B cell (primary cell): ENCODE data around the gene ZNF516. TPM values are rescaled to one million over a fixed set of nuclear protein-coding genes. Genes with fewer than 3 reads are reported as not detected.

Source experiments
- ATAC-seq: fragments of 200-7000 bp; cut with Tn5 transposase; one replicate; pipeline ENCODE4 v1.10.0; 2021; ENCODE audit warnings: low read depth, mild to moderate bottlenecking, moderate number of reproducible peaks, moderate library complexity
- CTCF ChIA-PET: fragments of 350-600 bp; sonication (Branson Sonifier 250); formaldehyde crosslinking; loops from one replicate; lab custom pipeline; 2021; ENCODE audit warnings: antibody characterized with exemption, inconsistent platforms; lab: Charles Lee
- POLR2A ChIA-PET: fragments of 350-600 bp; sonication (Branson Sonifier 250); formaldehyde crosslinking; loops from one replicate; lab custom pipeline; 2021; ENCODE audit warnings: antibody characterized with exemption; lab: Charles Lee
- DNase-seq: peaks from one replicate; pipeline ENCODE4 v3.0.0; 2013
- H2AFZ ChIP-seq: 2 replicates; pipeline ENCODE4 v1.6.1; 2012; ENCODE audit warnings: mild to moderate bottlenecking, low read depth, low read length; ENCODE audit not compliant: insufficient read depth, poor library complexity, severe bottlenecking
- H3K27ac ChIP-seq, 2 donors: 1 replicate in 1 of 2; 2 replicates in 1 of 2; pipeline ENCODE4 v1.5.1; 2012 to 2013; ENCODE audit warnings: low read length in 2 of 2, mild to moderate bottlenecking in 2 of 2, moderate library complexity in 1 of 2
- H3K27me3 ChIP-seq, 4 experiments: fragments of 200-600 bp in 1 of 4; sonication (generic) in 1 of 4; replicated peaks in 1 of 4; 1 replicate in 2 of 4; 2 replicates in 2 of 4; pipeline versions ENCODE4 v1.6.1 to v1.7.0; 2013 to 2016; ENCODE audit warnings: low read length in 3 of 4, mild to moderate bottlenecking in 2 of 4, mixed read lengths in 1 of 4, moderate library complexity in 1 of 4; ENCODE audit not compliant: insufficient read depth in 4 of 4, control insufficient read depth in 3 of 4; ENCODE audit errors: control extremely low read depth in 1 of 4
- H3K36me3 ChIP-seq, 2 experiments: replicated peaks in 1 of 2; 1 replicate in 1 of 2; 2 replicates in 1 of 2; pipeline versions ENCODE4 v1.6.1 to v1.7.1; 2013; ENCODE audit warnings: low read length in 1 of 2; ENCODE audit not compliant: insufficient read depth in 2 of 2, control insufficient read depth in 1 of 2; ENCODE audit errors: control extremely low read depth in 1 of 2, extremely low read depth in 1 of 2
- H3K4me1 ChIP-seq, 2 donors: fragments of 200-600 bp in 1 of 2; sonication (generic) in 1 of 2; 1 replicate in 1 of 2; 2 replicates in 1 of 2; pipeline versions ENCODE4 v1.5.1 to v1.6.1; 2013 to 2017; ENCODE audit warnings: low read length in 2 of 2; ENCODE audit not compliant: control insufficient read depth in 2 of 2, insufficient read depth in 2 of 2
- H3K4me2 ChIP-seq: replicated peaks from 2 replicates; pipeline ENCODE3; 2012; ENCODE audit warnings: mild to moderate bottlenecking, low read depth, low read length; ENCODE audit not compliant: poor library complexity, severe bottlenecking
- H3K4me3 ChIP-seq, 5 experiments: fragments of 200-600 bp in 1 of 5; sonication (generic) in 1 of 5; 1 replicate in 3 of 5; 2 replicates in 2 of 5; pipeline versions ENCODE4 v1.5.1 to v1.7.0; 2011 to 2016; ENCODE audit warnings: low read length in 4 of 5, mild to moderate bottlenecking in 4 of 5, low read depth in 2 of 5, control low read depth in 1 of 5, moderate library complexity in 1 of 5; ENCODE audit not compliant: insufficient read depth in 1 of 5; ENCODE audit errors: control extremely low read depth in 1 of 5, extremely low read depth in 1 of 5
- H3K79me2 ChIP-seq: fragments of 200-600 bp; sonication (generic); one replicate; pipeline ENCODE4 v1.6.0; 2016; ENCODE audit warnings: low read length; ENCODE audit not compliant: control insufficient read depth, insufficient read depth
- H3K9ac ChIP-seq: fragments of 200-600 bp; sonication (generic); 2 replicates; pipeline ENCODE4 v1.6.1; 2017; ENCODE audit warnings: mild to moderate bottlenecking, low read length, moderate library complexity
- H3K9me3 ChIP-seq, 3 donors: one replicate each; pipeline versions ENCODE4 v1.6.1 to v1.7.1; 2013; ENCODE audit warnings: low read length in 2 of 3; ENCODE audit not compliant: control insufficient read depth in 2 of 3, insufficient read depth in 1 of 3; ENCODE audit errors: control extremely low read depth in 1 of 3
- H4K20me1 ChIP-seq: 2 replicates; pipeline ENCODE4 v1.6.0; 2012; ENCODE audit warnings: mild to moderate bottlenecking, low read length; ENCODE audit not compliant: insufficient read depth, control insufficient read depth, poor library complexity, severe bottlenecking
- H3K27ac Mint-ChIP-seq: one replicate; pipeline ENCODE4 v1.8.0; 2021; ENCODE audit warnings: mixed read lengths
- H3K27me3 Mint-ChIP-seq: one replicate; pipeline ENCODE4 v1.8.0; 2021; ENCODE audit warnings: mixed read lengths
- H3K4me1 Mint-ChIP-seq: one replicate; pipeline ENCODE4 v1.8.0; 2021; ENCODE audit warnings: mixed read lengths
- H3K4me3 Mint-ChIP-seq: one replicate; pipeline ENCODE4 v1.8.0; 2021; ENCODE audit warnings: mixed read lengths
- H3K9me3 Mint-ChIP-seq: one replicate; pipeline ENCODE4 v1.8.0; 2022; ENCODE audit warnings: mixed read lengths; ENCODE audit not compliant: insufficient read depth
- EZH2 ChIP-seq: IDR thresholded peaks from 2 replicates; pipeline ENCODE4 v1.6.1; 2012; ENCODE audit warnings: borderline replicate concordance, low read depth, mild to moderate bottlenecking, moderate library complexity, low read length; ENCODE audit not compliant: insufficient read depth, poor library complexity, severe bottlenecking
- WGBS: methylation state at CpG from one replicate; pipeline ENCODE4 v1.1.5; 2013; ENCODE audit warnings: missing lambda C conversion rate; ENCODE audit not compliant: insufficient coverage; 5-methylcytosine and 5-hydroxymethylcytosine counted together
- intact Hi-C: fragments of 100-400 bp; cut with micrococcal nuclease; formaldehyde crosslinking; loops from one replicate; pipeline ENCODE4 v1.10.0; 2022
- polyA plus RNA-seq: library from polyadenylated mRNA; depleted of rRNA; stranded (reverse); fragments of >200 nt; gene quantifications from 2 replicates; pipeline ENCODE4 v1.2.3, GENCODE V29; 2012
- total RNA-seq, 2 donors: library from RNA; stranded (reverse); fragments of 120-200 nt in 1 of 2; gene quantifications; 1 replicate in 1 of 2; 2 replicates in 1 of 2; pipeline versions ENCODE4 v1.2.3 to v1.2.4, GENCODE V29; 2013 to 2022
- TF ChIP-seq, protein P1 (sequence below): fragments of 200-600 bp; IDR thresholded peaks from one replicate; pipeline ENCODE4 v1.8.0; 2022; ENCODE audit warnings: antibody characterized with exemption, mild to moderate bottlenecking

The ZNF516 gene
- total and polyA plus RNA-seq, 2 donors (not counting 1 experiment from before 2014, with no cell fraction given), result 6.7 to 27.1 TPM

DNA sequence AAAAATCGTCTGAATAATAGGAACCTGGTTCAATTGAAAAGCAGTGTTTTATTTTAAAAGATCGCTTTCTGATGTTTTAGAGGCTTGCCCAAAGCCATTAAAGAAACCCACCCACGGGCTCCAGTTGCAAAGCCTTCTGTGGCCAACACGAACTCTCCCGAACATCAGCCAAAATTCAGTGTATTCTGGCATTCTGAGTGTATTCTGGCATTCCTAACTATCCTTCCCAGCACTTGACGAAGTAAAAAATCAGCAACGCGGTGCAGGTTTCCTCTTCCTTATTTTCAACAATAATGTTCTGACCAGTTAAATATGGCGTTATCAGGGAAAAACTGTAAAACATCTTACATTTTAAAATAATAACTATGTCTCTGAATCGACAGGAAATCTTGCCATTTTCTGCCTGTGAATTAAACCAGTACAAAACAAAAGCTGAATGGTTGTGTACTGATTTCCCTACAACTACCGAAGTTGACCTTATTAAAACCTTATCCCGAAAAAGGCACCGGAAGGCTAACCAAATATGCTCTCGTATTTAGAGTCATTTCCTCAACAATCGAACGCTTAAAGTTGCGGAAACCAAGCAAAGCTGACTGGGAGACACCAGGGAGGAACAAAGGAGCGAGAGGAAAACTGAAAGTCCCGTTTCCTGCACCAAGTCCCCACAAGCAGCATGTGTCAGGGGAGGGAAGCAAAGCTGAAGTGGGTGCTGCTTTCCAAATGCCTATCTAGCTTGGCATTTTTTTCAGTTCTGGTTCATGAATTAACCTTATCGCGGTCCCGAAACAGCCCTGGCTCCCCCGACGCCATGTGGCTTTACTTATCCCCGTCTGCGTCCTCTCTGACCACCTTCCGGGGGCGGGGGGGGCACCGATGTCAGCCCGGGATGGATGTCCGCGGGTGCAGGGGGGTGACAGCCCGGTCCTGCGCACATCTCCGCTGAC lies 44.3 kb downstream of the ZNF516 start:
- peak overlapping the region; percentile 95 for H3K4me3 Mint-ChIP-seq
- intact Hi-C loops, result no loop called here
- 5% methylated on average over 30 of the region's 35 CpGs for WGBS
- H4K20me1 ChIP-seq, result peaks cover 50% of the 10 kb centered on the region
- peak overlapping the region; percentile 50 to 70 (median 60) for H3K4me3 ChIP-seq
- peaks cover 45% of the 10 kb centered on the region for H3K4me1 Mint-ChIP-seq
- H3K4me1 ChIP-seq, result peaks cover 25 to 29% of the 10 kb centered on the region in 2 donors
- peak overlapping the region; percentile 71 for H3K9ac ChIP-seq
- H3K9me3 Mint-ChIP-seq, result no peaks in the 10 kb centered on the region
- TF ChIP-seq, protein P1, sequence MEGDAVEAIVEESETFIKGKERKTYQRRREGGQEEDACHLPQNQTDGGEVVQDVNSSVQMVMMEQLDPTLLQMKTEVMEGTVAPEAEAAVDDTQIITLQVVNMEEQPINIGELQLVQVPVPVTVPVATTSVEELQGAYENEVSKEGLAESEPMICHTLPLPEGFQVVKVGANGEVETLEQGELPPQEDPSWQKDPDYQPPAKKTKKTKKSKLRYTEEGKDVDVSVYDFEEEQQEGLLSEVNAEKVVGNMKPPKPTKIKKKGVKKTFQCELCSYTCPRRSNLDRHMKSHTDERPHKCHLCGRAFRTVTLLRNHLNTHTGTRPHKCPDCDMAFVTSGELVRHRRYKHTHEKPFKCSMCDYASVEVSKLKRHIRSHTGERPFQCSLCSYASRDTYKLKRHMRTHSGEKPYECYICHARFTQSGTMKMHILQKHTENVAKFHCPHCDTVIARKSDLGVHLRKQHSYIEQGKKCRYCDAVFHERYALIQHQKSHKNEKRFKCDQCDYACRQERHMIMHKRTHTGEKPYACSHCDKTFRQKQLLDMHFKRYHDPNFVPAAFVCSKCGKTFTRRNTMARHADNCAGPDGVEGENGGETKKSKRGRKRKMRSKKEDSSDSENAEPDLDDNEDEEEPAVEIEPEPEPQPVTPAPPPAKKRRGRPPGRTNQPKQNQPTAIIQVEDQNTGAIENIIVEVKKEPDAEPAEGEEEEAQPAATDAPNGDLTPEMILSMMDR, result no peak
- no peaks in the 10 kb centered on the region for H3K9me3 ChIP-seq
- no peaks in the 10 kb centered on the region for H3K27me3 ChIP-seq
- peak overlapping the region; percentile 30 for H2AFZ ChIP-seq
- POLR2A ChIA-PET, result no interaction called here
- H3K4me2 ChIP-seq, result peak overlapping the region; percentile 79
- ATAC-seq (peak; percentile 31), DNase-seq (peak; percentile 35)
- H3K27me3 Mint-ChIP-seq, result no peaks in the 10 kb centered on the region
- CTCF ChIA-PET, result interaction anchor here (0.8 to 1.5 kb wide), 2 partner anchors 52 to 178 kb away, joined by 3 to 5 read pairs; no protein-coding TSS in a partner anchor
- peaks cover 75% of the 10 kb centered on the region for H3K79me2 ChIP-seq
- no peaks in the 10 kb centered on the region for H3K36me3 ChIP-seq
- peak overlapping the region in 1 of 2 donors; percentile 54 for H3K27ac ChIP-seq
- H3K27ac Mint-ChIP-seq, result no peak overlapping the region

DNA sequence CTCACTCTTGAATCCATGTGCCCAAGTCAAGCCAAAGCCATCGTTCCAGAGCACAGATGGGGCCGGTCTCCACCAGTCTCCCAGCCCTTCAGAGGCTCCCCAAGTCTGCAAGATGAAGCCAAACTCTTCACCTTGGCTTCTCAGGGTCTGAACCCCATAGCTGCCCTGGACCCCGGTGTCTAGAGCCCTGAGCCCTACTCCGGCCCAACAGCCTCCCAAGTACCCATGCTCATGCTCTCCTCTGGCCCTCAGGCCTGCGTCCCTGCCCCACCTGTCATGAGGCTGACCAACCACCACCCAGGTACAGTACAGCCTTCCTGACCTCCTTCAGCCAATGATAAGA lies 46.0 kb downstream of the ZNF516 start:
- TF ChIP-seq, protein P1, result no peak
- TF ChIP-seq EZH2, result no peak
- peaks cover 68% of the 10 kb centered on the region for H3K79me2 ChIP-seq
- no peak overlapping the region for H3K4me3 ChIP-seq
- no peaks in the 10 kb centered on the region for H3K27me3 ChIP-seq
- no peaks in the 10 kb centered on the region for H3K36me3 ChIP-seq
- H3K9me3 ChIP-seq, result no peaks in the 10 kb centered on the region
- POLR2A ChIA-PET, result no interaction called here
- WGBS, result 96% methylated on average over 5 of the region's 5 CpGs
- H3K27ac ChIP-seq, result no peak overlapping the region
- no peak overlapping the region for H2AFZ ChIP-seq
- CTCF ChIA-PET, result no interaction called here
- H3K4me2 ChIP-seq, result no peak overlapping the region
- Mint-ChIP-seq H3K9me3 (no peaks in the 10 kb centered on the region), H3K27me3 (no peaks in the 10 kb centered on the region), H3K4me3 (no peak overlapping the region), H3K4me1 (peaks cover 43% of the 10 kb centered on the region), H3K27ac (no peak overlapping the region)
- no peak for DNase-seq
- no peak for ATAC-seq
- intact Hi-C loops, result no loop called here
- peaks cover 25 to 29% of the 10 kb centered on the region in 2 donors for H3K4me1 ChIP-seq
- no peak overlapping the region for H3K9ac ChIP-seq
- H4K20me1 ChIP-seq, result peaks cover 49% of the 10 kb centered on the region
